ENCODE measurements around the gene TRIB2. TPM values are rescaled to one million over a fixed set of nuclear protein-coding genes. Genes with fewer than 3 reads are reported as not detected.

TRIB2 gene
- polyA plus RNA-seq, 2 of the 4 experiments (the other 2 are of a cell fraction), result 0.17 to 0.32 TPM

DNA sequence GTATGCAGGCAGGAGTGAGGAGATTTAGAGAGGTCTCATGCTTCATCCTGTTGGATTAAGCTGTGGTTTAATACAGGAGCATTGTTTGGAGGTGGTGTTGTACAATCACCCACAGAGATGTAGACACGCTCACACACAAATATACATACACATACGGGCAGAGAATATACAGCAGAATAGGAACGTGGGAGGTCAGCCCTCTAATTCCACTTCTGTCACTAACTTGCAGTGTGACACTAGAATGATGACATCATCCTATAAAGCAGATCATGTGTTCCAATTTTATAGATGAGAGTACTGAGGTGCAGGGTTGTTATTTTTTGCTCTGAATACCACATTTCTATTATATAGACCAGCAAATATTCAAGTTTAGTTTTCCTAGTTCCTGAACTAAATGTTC is 54.4 kb downstream of the TRIB2 start:
- Histone ChIP-seq H3K4me2 (no peak overlapping the region), H3K4me1 (no peaks in the 10 kb centered on the region), H3K27ac (no peak overlapping the region), H3K4me3 (no peak overlapping the region), H3K9me3 (no peaks in the 10 kb centered on the region)
- ATAC-seq (no peak), DNase-seq (ENCODE audit: low read depth in 1 of 2, low spot score in 1 of 2) (no peak), FAIRE-seq (no peak)
- TF ChIP-seq KDM5A (IDR thresholded peaks at IDR 0.05), result no peak
- TF ChIP-seq FOSB (CRISPR knock-in tag; IDR thresholded peaks at IDR 0.05), result no peak
- TF ChIP-seq NR3C1 (IDR thresholded peaks at IDR 0.05), result no peak
- TF ChIP-seq, protein P1, sequence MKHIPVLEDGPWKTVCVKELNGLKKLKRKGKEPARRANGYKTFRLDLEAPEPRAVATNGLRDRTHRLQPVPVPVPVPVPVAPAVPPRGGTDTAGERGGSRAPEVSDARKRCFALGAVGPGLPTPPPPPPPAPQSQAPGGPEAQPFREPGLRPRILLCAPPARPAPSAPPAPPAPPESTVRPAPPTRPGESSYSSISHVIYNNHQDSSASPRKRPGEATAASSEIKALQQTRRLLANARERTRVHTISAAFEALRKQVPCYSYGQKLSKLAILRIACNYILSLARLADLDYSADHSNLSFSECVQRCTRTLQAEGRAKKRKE (CRISPR knock-in tag; IDR thresholded peaks at IDR 0.05; ENCODE audit: low read depth), result no peak
- TF ChIP-seq RCOR1 (IDR thresholded peaks at IDR 0.05; ENCODE audit: low read depth, low read length), result no peak
- TF ChIP-seq, protein P2, sequence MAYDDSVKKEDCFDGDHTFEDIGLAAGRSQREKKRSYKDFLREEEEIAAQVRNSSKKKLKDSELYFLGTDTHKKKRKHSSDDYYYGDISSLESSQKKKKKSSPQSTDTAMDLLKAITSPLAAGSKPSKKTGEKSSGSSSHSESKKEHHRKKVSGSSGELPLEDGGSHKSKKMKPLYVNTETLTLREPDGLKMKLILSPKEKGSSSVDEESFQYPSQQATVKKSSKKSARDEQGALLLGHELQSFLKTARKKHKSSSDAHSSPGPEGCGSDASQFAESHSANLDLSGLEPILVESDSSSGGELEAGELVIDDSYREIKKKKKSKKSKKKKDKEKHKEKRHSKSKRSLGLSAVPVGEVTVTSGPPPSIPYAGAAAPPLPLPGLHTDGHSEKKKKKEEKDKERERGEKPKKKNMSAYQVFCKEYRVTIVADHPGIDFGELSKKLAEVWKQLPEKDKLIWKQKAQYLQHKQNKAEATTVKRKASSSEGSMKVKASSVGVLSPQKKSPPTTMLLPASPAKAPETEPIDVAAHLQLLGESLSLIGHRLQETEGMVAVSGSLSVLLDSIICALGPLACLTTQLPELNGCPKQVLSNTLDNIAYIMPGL (CRISPR knock-in tag; IDR thresholded peaks at IDR 0.05; ENCODE audit: borderline replicate concordance), result no peak
- no peak for TF ChIP-seq TP53 (CRISPR knock-in tag; IDR thresholded peaks at IDR 0.05)
- TF ChIP-seq CHD2 (IDR thresholded peaks at IDR 0.05; ENCODE audit: low read length, partially characterized antibody), result no peak
- no peak for TF ChIP-seq MAZ (IDR thresholded peaks at IDR 0.05; ENCODE audit: borderline replicate concordance, low read depth, low read length)
- TF ChIP-seq RARB (CRISPR knock-in tag; IDR thresholded peaks at IDR 0.05), result no peak
- TF ChIP-seq, protein P3, sequence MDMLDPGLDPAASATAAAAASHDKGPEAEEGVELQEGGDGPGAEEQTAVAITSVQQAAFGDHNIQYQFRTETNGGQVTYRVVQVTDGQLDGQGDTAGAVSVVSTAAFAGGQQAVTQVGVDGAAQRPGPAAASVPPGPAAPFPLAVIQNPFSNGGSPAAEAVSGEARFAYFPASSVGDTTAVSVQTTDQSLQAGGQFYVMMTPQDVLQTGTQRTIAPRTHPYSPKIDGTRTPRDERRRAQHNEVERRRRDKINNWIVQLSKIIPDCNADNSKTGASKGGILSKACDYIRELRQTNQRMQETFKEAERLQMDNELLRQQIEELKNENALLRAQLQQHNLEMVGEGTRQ (IDR thresholded peaks at IDR 0.05), result no peak
- TF ChIP-seq HOXA7 (CRISPR knock-in tag; IDR thresholded peaks at IDR 0.05), result no peak
- TF ChIP-seq GATA3 (IDR thresholded peaks at IDR 0.05; ENCODE audit: borderline replicate concordance), result no peak
- TF ChIP-seq, protein P4, sequence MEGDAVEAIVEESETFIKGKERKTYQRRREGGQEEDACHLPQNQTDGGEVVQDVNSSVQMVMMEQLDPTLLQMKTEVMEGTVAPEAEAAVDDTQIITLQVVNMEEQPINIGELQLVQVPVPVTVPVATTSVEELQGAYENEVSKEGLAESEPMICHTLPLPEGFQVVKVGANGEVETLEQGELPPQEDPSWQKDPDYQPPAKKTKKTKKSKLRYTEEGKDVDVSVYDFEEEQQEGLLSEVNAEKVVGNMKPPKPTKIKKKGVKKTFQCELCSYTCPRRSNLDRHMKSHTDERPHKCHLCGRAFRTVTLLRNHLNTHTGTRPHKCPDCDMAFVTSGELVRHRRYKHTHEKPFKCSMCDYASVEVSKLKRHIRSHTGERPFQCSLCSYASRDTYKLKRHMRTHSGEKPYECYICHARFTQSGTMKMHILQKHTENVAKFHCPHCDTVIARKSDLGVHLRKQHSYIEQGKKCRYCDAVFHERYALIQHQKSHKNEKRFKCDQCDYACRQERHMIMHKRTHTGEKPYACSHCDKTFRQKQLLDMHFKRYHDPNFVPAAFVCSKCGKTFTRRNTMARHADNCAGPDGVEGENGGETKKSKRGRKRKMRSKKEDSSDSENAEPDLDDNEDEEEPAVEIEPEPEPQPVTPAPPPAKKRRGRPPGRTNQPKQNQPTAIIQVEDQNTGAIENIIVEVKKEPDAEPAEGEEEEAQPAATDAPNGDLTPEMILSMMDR (IDR thresholded peaks at IDR 0.05), result no peak
- no peak for TF ChIP-seq ZFP36 (IDR thresholded peaks at IDR 0.05; ENCODE audit: borderline replicate concordance, partially characterized antibody)
- TF ChIP-seq ZSCAN20 (CRISPR knock-in tag; IDR thresholded peaks at IDR 0.05), result no peak
- TF ChIP-seq, protein P5, sequence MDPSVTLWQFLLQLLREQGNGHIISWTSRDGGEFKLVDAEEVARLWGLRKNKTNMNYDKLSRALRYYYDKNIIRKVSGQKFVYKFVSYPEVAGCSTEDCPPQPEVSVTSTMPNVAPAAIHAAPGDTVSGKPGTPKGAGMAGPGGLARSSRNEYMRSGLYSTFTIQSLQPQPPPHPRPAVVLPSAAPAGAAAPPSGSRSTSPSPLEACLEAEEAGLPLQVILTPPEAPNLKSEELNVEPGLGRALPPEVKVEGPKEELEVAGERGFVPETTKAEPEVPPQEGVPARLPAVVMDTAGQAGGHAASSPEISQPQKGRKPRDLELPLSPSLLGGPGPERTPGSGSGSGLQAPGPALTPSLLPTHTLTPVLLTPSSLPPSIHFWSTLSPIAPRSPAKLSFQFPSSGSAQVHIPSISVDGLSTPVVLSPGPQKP (IDR thresholded peaks at IDR 0.05; ENCODE audit: low read depth, low read length), result no peak
- no peak for TF ChIP-seq JUN (IDR thresholded peaks at IDR 0.05)
- no peak for TF ChIP-seq POLR2A (IDR thresholded peaks at IDR 0.05; ENCODE audit: low read length)
- POLR2A ChIA-PET, result no interaction called here
- CTCF ChIA-PET, result no interaction called here
- WGBS (ENCODE audit: missing lambda C conversion rate), result 26% methylated on average over 3 of the region's 3 CpGs

DNA sequence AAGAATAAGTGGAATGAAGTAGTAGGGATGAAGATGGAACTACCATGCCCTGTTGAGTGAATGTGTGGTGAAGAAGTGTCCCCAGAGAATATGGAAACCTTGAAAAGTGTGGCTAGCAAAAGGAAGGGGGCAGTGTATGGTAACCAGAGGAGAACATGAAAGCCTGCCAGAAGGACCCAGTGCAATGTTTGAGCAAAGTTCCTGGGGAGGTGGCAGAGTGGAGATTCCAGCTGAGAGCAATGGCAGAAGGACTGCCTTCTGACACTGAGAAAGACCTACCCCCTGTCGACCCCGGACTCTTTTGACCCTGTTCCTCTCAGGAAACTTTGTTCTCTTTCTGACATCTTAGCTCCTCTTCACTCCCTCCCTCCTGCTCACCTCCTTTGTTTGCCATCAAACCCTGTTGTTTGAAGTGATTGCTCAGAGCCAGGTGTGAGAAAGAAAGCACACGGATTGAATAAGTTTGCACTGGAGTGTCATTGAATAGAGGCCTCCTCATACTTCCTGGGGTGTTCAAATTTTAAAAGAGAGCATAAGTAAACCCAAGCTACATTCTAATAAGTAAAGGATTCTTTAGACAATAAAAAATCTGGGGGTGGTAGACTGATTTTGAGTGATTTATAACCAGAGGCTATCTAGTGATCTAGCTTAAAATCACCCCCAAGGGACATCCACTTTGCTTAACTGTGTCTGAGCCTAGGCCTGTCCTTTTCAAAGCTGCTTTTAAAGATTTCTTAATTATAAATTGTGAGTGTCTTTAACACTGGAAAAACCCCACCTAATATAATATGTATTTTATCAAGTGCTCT is 57.1 kb downstream of the TRIB2 start:
- Histone ChIP-seq H3K4me3 (no peak overlapping the region), H3K27ac (no peak overlapping the region), H3K4me1 (no peaks in the 10 kb centered on the region), H3K4me2 (no peak overlapping the region), H3K9me3 (no peaks in the 10 kb centered on the region)
- no peak for DNase-seq (ENCODE audit: low read depth in 1 of 2, low spot score in 1 of 2)
- ChIA-PET POLR2A (no interaction called here), CTCF (no interaction called here)
- 0% methylated on average over 3 of the region's 3 CpGs for WGBS (ENCODE audit: missing lambda C conversion rate)
- no peak for FAIRE-seq
- ATAC-seq, result no peak
- no peak for TF ChIP-seq EHF (CRISPR knock-in tag; IDR thresholded peaks at IDR 0.05)
- TF ChIP-seq CHD4 (IDR thresholded peaks at IDR 0.05; ENCODE audit: borderline replicate concordance), result no peak
- no peak for TF ChIP-seq FOXS1 (CRISPR knock-in tag; IDR thresholded peaks at IDR 0.05)
- no peak for TF ChIP-seq HDAC2 (IDR thresholded peaks at IDR 0.05)
- no peak for TF ChIP-seq BHLHE40 (IDR thresholded peaks at IDR 0.05; ENCODE audit: low read depth, low read length)
- no peak for TF ChIP-seq HOXB13 (CRISPR knock-in tag; IDR thresholded peaks at IDR 0.05; ENCODE audit: low read depth)
- no peak for TF ChIP-seq ZFP36 (IDR thresholded peaks at IDR 0.05; ENCODE audit: borderline replicate concordance, partially characterized antibody)
- no peak for TF ChIP-seq NFE2L2 (conservative IDR thresholded peaks at IDR 0.05; ENCODE audit: low read length)
- TF ChIP-seq MAFK (IDR thresholded peaks at IDR 0.05; ENCODE audit: partially characterized antibody), result no peak
- TF ChIP-seq, protein P2 (CRISPR knock-in tag; IDR thresholded peaks at IDR 0.05; ENCODE audit: borderline replicate concordance), result no peak
- no peak for TF ChIP-seq SREBF2 (IDR thresholded peaks at IDR 0.05)
- TF ChIP-seq NPAS2 (CRISPR knock-in tag; IDR thresholded peaks at IDR 0.05; ENCODE audit: borderline replicate concordance), result no peak
- TF ChIP-seq POLR2A (IDR thresholded peaks at IDR 0.05; ENCODE audit: low read length), result no peak

Measured in A549 (cell line).